HepG2 (cell line): ENCODE results near the gene TMEM198. TPM values are rescaled to one million over a fixed set of nuclear protein-coding genes. Genes with fewer than 3 reads are reported as not detected.
A peak's percentile ranks its signal among the peaks of the same experiment; 100 is the strongest.

ENCODE experiments used
- CCAR2 ChIP-seq: fragments of 200-400 bp; formaldehyde crosslinking; optimal IDR thresholded peaks from 2 replicates; pipeline ENCODE3; 2018; ENCODE audit warnings: low read depth, mild to moderate bottlenecking, low read length, moderate library complexity
- EED ChIP-seq: sonication (generic); formaldehyde crosslinking; IDR thresholded peaks from 2 replicates; pipeline ENCODE4 v1.5.0; 2020; ENCODE audit warnings: mild to moderate bottlenecking, missing genetic modification reagents
- HMGXB4 ChIP-seq, 2 experiments: sonication (generic) in 1 of 2; formaldehyde crosslinking in 1 of 2; IDR thresholded peaks; 2 replicates each; pipeline versions ENCODE4 v1.4.0 to v1.6.1; 2018 to 2020; ENCODE audit warnings: missing genetic modification reagents in 2 of 2, borderline replicate concordance in 1 of 2, low read depth in 1 of 2, mild to moderate bottlenecking in 1 of 2, missing biosample characterization in 1 of 2
- HNF1B ChIP-seq: sonication (generic); formaldehyde crosslinking; IDR thresholded peaks from 2 replicates; pipeline ENCODE4 v1.5.1; 2020; ENCODE audit warnings: mild to moderate bottlenecking, moderate library complexity, missing genetic modification reagents
- JUNB ChIP-seq: sonication (generic); formaldehyde crosslinking; IDR thresholded peaks from 2 replicates; pipeline ENCODE4 v1.8.0; 2022; ENCODE audit warnings: missing genetic modification reagents, mild to moderate bottlenecking, borderline replicate concordance
- NFIB ChIP-seq: sonication (generic); formaldehyde crosslinking; IDR thresholded peaks from 2 replicates; pipeline ENCODE4 v1.9.0; 2021; ENCODE audit warnings: missing genetic modification reagents, mild to moderate bottlenecking, borderline replicate concordance
- NR2F6 ChIP-seq, 2 experiments: IDR thresholded peaks; 2 replicates each; pipeline ENCODE4 v1.6.1; 2016; ENCODE audit warnings: antibody characterized with exemption in 1 of 2, mild to moderate bottlenecking in 1 of 2
- SMAD3 ChIP-seq: sonication (generic); formaldehyde crosslinking; IDR thresholded peaks from 2 replicates; pipeline ENCODE4 v1.4.0; 2020; ENCODE audit warnings: missing genetic modification reagents
- SOX6 ChIP-seq, 2 experiments: fragments of 450-650 bp in 1 of 2; sonication (generic) in 1 of 2; formaldehyde crosslinking in 1 of 2; IDR thresholded peaks; 2 replicates each; pipeline versions ENCODE4 v1.4.0 to v1.6.1; 2017 to 2020; ENCODE audit warnings: antibody characterized with exemption in 1 of 2, mild to moderate bottlenecking in 1 of 2, missing genetic modification reagents in 1 of 2
- ZBTB46 ChIP-seq: sonication (generic); formaldehyde crosslinking; IDR thresholded peaks from 2 replicates; pipeline ENCODE4 v1.4.0; 2020; ENCODE audit warnings: mild to moderate bottlenecking, missing genetic modification reagents, borderline replicate concordance
- ZFYVE20 ChIP-seq: sonication (generic); formaldehyde crosslinking; IDR thresholded peaks from 2 replicates; pipeline ENCODE4 v1.8.0; 2023; ENCODE audit warnings: low read depth, mild to moderate bottlenecking, moderate library complexity, missing genetic modification reagents, borderline replicate concordance
- ZNF17 ChIP-seq: sonication (generic); formaldehyde crosslinking; IDR thresholded peaks from 2 replicates; pipeline ENCODE4 v1.5.0; 2020; ENCODE audit warnings: mild to moderate bottlenecking, missing genetic modification reagents
- ZNF605 ChIP-seq: sonication (generic); formaldehyde crosslinking; IDR thresholded peaks from 2 replicates; pipeline ENCODE4 v1.8.0; 2022; ENCODE audit warnings: mild to moderate bottlenecking, missing genetic modification reagents
- ZXDC ChIP-seq: sonication (generic); formaldehyde crosslinking; IDR thresholded peaks from 2 replicates; pipeline ENCODE4 v1.5.0; 2020; ENCODE audit warnings: mild to moderate bottlenecking, missing genetic modification reagents
- polyA plus RNA-seq, 8 experiments: library from polyadenylated mRNA; depleted of rRNA in 3 of 8; stranded (reverse) in 7 of 8; unstranded in 1 of 8; fragments of >200 nt; fragmentation: Illumina TruSeq in 4 of 8; extraction: Trizol in 4 of 8; gene quantifications; 2 replicates each; pipeline versions ENCODE4 v1.2.1 to v1.2.3, GENCODE V29; 2011 to 2016; ENCODE audit warnings: low read depth in 4 of 8, missing spikeins in 1 of 8, mixed read lengths in 1 of 8; ENCODE audit not compliant: insufficient read depth in 1 of 8
- total RNA-seq, 5 experiments: library from RNA; depleted of rRNA; stranded (reverse); fragments of >200 nt; fragmentation: Illumina TruSeq; extraction: Trizol; gene quantifications; 2 replicates each; pipeline ENCODE4 v1.2.3, GENCODE V29; 2016; ENCODE audit warnings: low read depth in 1 of 5
- TF ChIP-seq, protein P1 (sequence below): sonication (generic); IDR thresholded peaks from 2 replicates; pipeline ENCODE4 v1.6.1; 2016; ENCODE audit warnings: low read depth, borderline replicate concordance
- TF ChIP-seq, protein P2 (sequence below), 2 experiments: fragments of 450-650 bp in 1 of 2; sonication (generic) in 1 of 2; formaldehyde crosslinking; IDR thresholded peaks; 2 replicates each; pipeline versions ENCODE4 v1.5.0 to v1.8.0; 2020 to 2022; ENCODE audit warnings: mild to moderate bottlenecking in 1 of 2, missing genetic modification reagents in 1 of 2

Gene TMEM198
- total and polyA plus RNA-seq, 2 of the 13 experiments (the other 11 are each of a cell fraction or from before 2014, with no cell fraction given), result 17.3 to 23.5 TPM

DNA sequence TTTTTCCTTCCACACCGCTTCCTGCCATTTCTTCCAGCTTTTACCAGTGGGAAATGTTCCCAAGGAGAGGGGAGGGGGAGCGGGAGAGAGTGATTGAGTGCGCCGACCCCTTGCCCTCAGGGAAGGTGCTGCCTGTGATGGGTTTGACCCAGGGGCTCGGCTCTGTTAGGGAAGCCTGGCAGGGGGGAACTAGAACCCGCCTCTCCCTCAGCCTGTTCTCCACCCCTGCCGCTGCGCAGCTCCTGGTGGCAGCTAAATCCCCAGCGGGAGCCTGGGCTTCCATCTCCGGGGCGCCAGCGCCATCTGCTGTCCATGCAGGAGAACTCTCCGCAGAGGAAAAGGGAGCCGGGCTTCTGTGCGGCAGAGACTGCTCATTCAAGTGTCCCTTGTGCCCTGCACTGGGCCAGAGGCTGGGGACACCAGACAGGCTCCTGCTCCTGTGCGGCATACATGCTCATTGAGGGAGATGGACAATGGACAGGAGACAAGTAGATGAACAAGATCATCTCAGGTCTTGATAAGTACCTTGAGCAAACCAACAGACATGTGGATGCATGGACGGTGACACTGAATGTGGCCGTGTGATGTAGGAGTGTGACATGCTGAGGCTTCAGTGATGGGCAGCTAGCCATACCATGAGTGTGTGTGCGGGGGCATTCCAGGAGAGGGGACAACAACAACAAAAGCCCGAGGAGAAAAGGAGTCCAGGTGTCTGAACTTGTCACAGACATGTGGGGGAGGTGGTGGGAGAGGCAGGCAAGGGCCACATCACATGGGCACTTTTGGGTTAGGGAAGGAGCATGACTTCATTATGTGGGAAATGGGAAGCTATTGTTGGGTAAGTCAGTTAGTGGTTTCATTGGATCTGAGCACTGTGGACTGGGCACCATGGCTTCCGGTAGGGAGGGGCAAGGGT, 13.5 kb upstream of the TMEM198 start (continued):
- no peak for TF ChIP-seq ZXDC
- no peak for TF ChIP-seq SOX6 (IDR thresholded peaks at IDR 0.05)
- no peak for TF ChIP-seq SOX6 (CRISPR knock-in tag; IDR thresholded peaks at IDR 0.05)
- no peak for TF ChIP-seq NFIB (CRISPR knock-in tag)
- TF ChIP-seq ZNF605 (CRISPR knock-in tag), result peak; percentile 82; the same call in 1 of the 2 replicates
- TF ChIP-seq NR2F6 (IDR thresholded peaks at IDR 0.05), result no peak
- TF ChIP-seq NR2F6 (CRISPR knock-in tag; IDR thresholded peaks at IDR 0.05), result no peak
- TF ChIP-seq, protein P1, sequence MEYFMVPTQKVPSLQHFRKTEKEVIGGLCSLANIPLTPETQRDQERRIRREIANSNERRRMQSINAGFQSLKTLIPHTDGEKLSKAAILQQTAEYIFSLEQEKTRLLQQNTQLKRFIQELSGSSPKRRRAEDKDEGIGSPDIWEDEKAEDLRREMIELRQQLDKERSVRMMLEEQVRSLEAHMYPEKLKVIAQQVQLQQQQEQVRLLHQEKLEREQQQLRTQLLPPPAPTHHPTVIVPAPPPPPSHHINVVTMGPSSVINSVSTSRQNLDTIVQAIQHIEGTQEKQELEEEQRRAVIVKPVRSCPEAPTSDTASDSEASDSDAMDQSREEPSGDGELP, result no peak
- TF ChIP-seq JUNB (CRISPR knock-in tag), result no peak
- TF ChIP-seq EED (CRISPR knock-in tag), result peak; percentile 88
- TF ChIP-seq, protein P2, sequence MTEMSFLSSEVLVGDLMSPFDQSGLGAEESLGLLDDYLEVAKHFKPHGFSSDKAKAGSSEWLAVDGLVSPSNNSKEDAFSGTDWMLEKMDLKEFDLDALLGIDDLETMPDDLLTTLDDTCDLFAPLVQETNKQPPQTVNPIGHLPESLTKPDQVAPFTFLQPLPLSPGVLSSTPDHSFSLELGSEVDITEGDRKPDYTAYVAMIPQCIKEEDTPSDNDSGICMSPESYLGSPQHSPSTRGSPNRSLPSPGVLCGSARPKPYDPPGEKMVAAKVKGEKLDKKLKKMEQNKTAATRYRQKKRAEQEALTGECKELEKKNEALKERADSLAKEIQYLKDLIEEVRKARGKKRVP (CRISPR knock-in tag; IDR thresholded peaks at IDR 0.05), result peak in 1 of 2 experiments; percentile 32; a peak in 1 of 4 replicates
- no peak for TF ChIP-seq CCAR2
- peak; percentile 81 for TF ChIP-seq HNF1B (CRISPR knock-in tag)
- no peak for TF ChIP-seq ZFYVE20
- no peak for TF ChIP-seq ZNF17 (CRISPR knock-in tag)
- TF ChIP-seq HMGXB4 (CRISPR knock-in tag; IDR thresholded peaks at IDR 0.05; ENCODE audit: borderline replicate concordance in 1 of 2, low read depth in 1 of 2), result peak; percentile 57 to 71; a peak in 2 of 4 replicates
- TF ChIP-seq ZBTB46 (CRISPR knock-in tag), result no peak
- TF ChIP-seq SMAD3 (CRISPR knock-in tag), result peak; percentile 85; the same call in 1 of the 2 replicates
